WERI-Rb-1 (cell line): ENCODE results near the gene FAM83G.

Experiments used
- DNase-seq: peaks from one replicate; pipeline ENCODE4 v3.0.0-alpha.2; 2020
- H3K27ac ChIP-seq: fragments of 250-450 bp; sonication (Bioruptor Pico); 2 replicates; pipeline ENCODE4 v1.5.1; 2020; ENCODE audit warnings: mild to moderate bottlenecking, moderate library complexity
- H3K27me3 ChIP-seq: fragments of 250-450 bp; sonication (Bioruptor Pico); 2 replicates; pipeline ENCODE4 v1.5.1; 2021; ENCODE audit warnings: mild to moderate bottlenecking, low read depth, moderate library complexity; ENCODE audit not compliant: insufficient read depth, severe bottlenecking
- H3K36me3 ChIP-seq: fragments of 250-450 bp; sonication (Bioruptor Pico); 2 replicates; pipeline ENCODE4 v1.5.1; 2020; ENCODE audit warnings: mild to moderate bottlenecking, moderate library complexity
- H3K4me3 ChIP-seq: 2 replicates; pipeline ENCODE4 v1.5.1; 2011; ENCODE audit warnings: low read depth, mild to moderate bottlenecking, control low read depth, low read length
- H3K9me3 ChIP-seq: fragments of 250-450 bp; sonication (Bioruptor Pico); 2 replicates; pipeline ENCODE4 v1.5.1; 2021; ENCODE audit warnings: mild to moderate bottlenecking, moderate library complexity; ENCODE audit not compliant: severe bottlenecking
- TF ChIP-seq, protein P1 (sequence below): IDR thresholded peaks from 2 replicates; pipeline ENCODE4 v1.5.1; 2011; ENCODE audit warnings: low read depth, mild to moderate bottlenecking, control low read depth, inconsistent platforms, low read length

The FAM83G gene

DNA sequence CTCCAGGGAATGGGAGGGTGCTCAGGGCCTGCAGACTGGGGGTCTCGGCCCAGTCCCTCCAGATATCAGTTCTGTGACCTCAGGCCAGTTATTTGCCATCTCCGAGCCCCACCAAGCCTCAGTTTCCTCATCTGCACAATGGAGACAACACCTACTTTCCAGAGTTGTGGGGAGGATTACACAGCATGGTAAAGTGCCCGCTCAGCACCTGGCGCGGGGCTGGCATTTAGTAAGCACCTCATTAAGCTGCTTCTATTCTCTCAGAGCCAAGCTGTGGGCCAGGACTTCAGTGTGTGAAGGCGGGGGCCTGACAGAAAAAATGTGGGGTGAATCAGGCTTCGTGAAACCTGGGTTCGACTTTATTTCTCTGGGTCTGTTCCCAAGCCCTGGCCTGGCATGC is 5.2 kb downstream of the FAM83G start:
- Histone ChIP-seq H3K9me3 (no peaks in the 10 kb centered on the region), H3K4me3 (no peak overlapping the region), H3K36me3 (no peaks in the 10 kb centered on the region), H3K27ac (no peak overlapping the region), H3K27me3 (no peaks in the 10 kb centered on the region)
- TF ChIP-seq, protein P1, sequence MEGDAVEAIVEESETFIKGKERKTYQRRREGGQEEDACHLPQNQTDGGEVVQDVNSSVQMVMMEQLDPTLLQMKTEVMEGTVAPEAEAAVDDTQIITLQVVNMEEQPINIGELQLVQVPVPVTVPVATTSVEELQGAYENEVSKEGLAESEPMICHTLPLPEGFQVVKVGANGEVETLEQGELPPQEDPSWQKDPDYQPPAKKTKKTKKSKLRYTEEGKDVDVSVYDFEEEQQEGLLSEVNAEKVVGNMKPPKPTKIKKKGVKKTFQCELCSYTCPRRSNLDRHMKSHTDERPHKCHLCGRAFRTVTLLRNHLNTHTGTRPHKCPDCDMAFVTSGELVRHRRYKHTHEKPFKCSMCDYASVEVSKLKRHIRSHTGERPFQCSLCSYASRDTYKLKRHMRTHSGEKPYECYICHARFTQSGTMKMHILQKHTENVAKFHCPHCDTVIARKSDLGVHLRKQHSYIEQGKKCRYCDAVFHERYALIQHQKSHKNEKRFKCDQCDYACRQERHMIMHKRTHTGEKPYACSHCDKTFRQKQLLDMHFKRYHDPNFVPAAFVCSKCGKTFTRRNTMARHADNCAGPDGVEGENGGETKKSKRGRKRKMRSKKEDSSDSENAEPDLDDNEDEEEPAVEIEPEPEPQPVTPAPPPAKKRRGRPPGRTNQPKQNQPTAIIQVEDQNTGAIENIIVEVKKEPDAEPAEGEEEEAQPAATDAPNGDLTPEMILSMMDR = no peak
- DNase-seq = no peak

DNA sequence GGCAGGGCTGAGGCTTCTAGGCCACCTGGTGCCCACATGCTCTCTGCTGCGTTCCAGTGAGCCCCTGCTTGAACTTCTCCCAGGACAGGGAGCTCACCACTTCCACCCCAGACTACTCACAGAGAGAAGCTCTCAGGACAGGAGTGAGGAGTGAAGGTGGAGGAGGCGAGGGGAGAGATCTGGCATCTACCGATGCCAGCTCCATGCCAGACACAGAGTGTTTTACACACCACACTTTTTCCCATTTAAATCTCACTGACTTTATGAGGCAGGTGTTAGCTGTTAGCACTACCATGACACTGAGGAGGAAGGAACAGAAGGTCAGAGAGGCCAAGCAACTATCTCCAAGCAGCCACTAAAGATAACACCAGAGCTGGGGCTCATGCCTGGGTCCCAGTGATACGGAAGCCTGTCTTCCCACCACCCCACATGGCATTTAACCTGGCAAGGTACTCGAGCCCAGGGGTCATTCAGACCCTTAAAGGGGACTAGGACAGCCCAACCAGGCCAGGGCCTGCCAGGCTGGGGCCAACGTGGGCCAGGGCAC is 6.8 kb downstream of the FAM83G start:
- no peak for DNase-seq
- H3K27me3 ChIP-seq = no peaks in the 10 kb centered on the region
- no peak overlapping the region for H3K27ac ChIP-seq
- H3K9me3 ChIP-seq = no peaks in the 10 kb centered on the region
- TF ChIP-seq, protein P1 = no peak
- no peak overlapping the region for H3K4me3 ChIP-seq
- H3K36me3 ChIP-seq = no peaks in the 10 kb centered on the region

DNA sequence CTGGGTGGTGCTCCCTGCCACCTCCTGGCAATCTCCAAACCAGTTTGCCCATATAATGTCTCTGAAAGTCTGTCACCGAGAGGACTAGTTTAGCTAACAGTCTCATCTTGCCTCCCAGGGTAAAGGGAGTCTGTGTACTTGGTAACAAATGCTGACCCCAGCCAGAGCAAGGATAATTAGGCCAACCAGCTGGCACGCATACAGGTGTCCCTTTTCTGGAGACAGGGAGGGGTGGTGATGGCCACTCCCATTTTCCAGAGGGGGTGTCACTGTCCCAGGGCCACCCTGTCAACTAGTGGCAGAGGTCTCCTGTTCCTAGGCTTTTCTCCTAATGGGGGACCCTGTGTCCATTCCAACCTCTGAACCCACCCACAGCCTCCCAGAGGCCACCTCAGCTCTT is 8.1 kb downstream of the FAM83G start:
- no peak for DNase-seq
- TF ChIP-seq, protein P1 = no peak
- no peaks in the 10 kb centered on the region for H3K36me3 ChIP-seq
- H3K9me3 ChIP-seq = no peaks in the 10 kb centered on the region
- no peak overlapping the region for H3K27ac ChIP-seq
- H3K27me3 ChIP-seq = no peaks in the 10 kb centered on the region
- no peak overlapping the region for H3K4me3 ChIP-seq

DNA sequence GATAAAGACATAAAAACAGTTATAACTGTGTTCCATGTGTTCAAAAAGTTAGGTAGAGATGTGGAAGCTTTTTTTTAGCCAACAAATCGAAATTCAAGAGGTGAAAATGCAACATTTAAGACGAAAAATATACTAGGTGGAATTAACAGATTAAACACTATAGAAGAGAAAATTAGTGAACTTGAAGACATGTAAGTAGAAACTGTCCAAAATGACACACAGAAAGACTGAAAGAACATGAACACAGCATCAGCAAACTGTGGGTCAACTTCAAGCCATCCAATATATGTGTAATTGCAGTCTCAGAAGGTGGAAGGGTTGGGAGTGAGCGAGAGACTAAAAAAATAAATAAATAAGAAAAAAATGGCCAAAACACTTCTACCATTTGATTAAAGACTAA is 9.3 kb downstream of the FAM83G start:
- no peaks in the 10 kb centered on the region for H3K9me3 ChIP-seq
- no peaks in the 10 kb centered on the region for H3K27me3 ChIP-seq
- TF ChIP-seq, protein P1 = no peak
- no peak for DNase-seq
- no peak overlapping the region for H3K4me3 ChIP-seq
- H3K36me3 ChIP-seq = no peaks in the 10 kb centered on the region
- H3K27ac ChIP-seq = no peak overlapping the region

DNA sequence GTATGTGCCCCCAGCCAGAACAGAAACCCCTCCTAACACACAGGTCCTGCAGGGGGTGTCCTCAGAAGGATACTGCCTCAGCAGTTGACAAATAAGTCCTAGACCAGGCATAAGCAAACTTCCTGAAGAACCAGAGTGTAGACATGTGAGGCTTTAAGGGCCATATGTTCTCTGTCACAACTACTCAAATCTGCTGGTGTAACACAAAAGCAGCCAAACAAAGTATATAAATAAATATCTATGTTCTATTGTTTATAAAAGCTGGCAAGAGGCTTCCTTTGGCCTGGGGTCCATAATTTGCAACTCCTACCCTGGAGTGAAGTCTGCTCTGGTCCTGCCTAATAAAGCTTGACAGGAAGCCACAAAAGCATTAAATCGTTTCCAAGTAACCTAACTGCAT is 9.9 kb downstream of the FAM83G start:
- Histone ChIP-seq H3K9me3 (no peaks in the 10 kb centered on the region), H3K36me3 (no peaks in the 10 kb centered on the region), H3K4me3 (no peak overlapping the region), H3K27ac (no peak overlapping the region), H3K27me3 (no peaks in the 10 kb centered on the region)
- no peak for DNase-seq
- TF ChIP-seq, protein P1 = no peak

DNA sequence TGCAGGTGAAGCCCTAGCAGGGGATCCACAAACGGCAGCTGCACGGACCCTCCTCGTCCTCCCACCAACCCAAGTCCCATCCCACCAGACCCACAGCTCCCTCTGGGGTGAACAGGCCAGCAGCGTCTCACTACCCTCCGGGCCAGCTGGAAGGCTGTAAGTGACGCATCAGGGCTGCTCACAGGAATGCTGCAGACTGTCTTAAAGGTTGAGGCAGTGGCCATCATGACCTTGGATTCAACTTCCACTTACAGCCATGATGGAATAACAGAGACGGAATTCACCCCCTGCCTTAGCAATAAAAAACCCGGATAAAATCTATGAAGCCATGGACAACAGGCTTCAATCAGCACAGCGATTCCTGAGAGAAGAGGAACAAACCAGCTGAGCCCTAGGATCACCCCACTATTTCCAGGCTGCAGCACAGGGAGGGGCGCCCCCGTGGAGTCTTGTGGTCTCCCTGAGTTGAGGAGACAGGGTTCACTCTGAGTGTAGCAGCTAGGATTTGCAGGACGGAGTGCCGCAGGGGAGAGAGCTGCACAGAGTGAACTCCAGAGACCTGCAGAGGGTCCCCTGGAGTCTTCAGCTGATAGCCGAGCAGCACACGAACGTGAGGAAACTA is 10.5 kb downstream of the FAM83G start:
- TF ChIP-seq, protein P1 = no peak
- no peak overlapping the region for H3K27ac ChIP-seq
- no peak overlapping the region for H3K4me3 ChIP-seq
- no peaks in the 10 kb centered on the region for H3K36me3 ChIP-seq
- no peaks in the 10 kb centered on the region for H3K9me3 ChIP-seq
- no peaks in the 10 kb centered on the region for H3K27me3 ChIP-seq
- no peak for DNase-seq
